GM18867 (cell line): ENCODE results near the gene TAPBPL.
"Not testable (repeated sequence)": the region's sequence is repeated elsewhere in the genome, so short reads cannot be mapped to it uniquely, and the experiment has no call there.

Source experiments
- ATAC-seq: cut with Tn5 transposase; IDR thresholded peaks from one replicate; pipeline ENCODE4 v1.9.1; 2021; ENCODE audit warnings: mild to moderate bottlenecking, moderate library complexity; ENCODE audit not compliant: unreplicated experiment

Gene TAPBPL

GRCh38 chr12:6451348-6452244 lies at the start of gene TAPBPL:
TSS of gene TAPBPL (plus strand) at chr12:6452042. CDS start at chr12:6452249, 207 bp downstream.
- peak; percentile 66 for ATAC-seq

GRCh38 chr12:6404390-6404789 lies 47.5 kb upstream of the TAPBPL start:
- ATAC-seq: no peak

GRCh38 chr12:6405963-6406362 lies 45.9 kb upstream of the TAPBPL start:
- no peak for ATAC-seq

- ATAC-seq: no peak
Observed at GRCh38 chr12:6407236-6407954, 44.4 kb upstream of the TAPBPL start.

GRCh38 chr12:6416596-6416995 lies 35.2 kb upstream of the TAPBPL start:
- no peak for ATAC-seq

DNA sequence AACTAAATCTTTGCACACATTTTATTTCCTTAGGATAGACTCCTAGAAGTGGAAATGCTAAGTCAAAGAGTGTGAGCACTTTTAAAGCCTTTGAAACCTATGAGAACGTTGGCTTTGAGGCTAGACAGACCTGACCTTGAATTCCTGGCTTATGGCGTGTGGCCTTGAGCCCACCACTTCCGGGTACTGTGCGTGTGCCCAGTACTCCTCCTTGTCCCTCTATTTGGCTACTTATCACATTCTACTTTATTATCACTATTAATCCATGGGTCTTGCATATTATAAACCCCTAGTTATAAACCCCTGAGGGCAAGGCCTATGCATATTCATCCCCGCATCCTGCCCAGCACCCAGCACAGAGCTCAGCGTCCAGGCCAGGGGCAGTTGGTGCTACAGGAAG lies 33.0 kb upstream of the TAPBPL start:
- ATAC-seq: no peak

DNA sequence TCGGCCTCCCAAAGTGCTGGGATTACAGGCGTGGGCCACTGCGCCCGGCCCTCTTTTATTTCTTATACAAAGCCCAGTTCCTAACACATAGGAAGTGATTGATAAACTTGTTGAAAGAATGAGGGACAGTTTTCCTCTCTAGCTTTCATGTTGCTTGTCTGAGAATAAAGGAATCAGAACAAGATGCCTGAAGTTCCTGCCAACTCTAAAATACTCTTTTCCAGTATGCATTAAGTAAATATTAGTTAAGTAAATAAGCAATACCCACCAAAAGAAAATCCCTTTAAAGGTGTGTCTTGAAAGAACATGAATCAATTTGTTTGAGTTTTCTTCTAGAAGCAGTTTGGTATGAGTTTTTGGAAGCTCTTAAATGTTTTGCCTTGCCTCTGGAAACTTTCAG lies 31.5 kb upstream of the TAPBPL start:
- ATAC-seq: no peak

GRCh38 chr12:6423267-6424007 lies 28.4 kb upstream of the TAPBPL start:
- ATAC-seq: peak; percentile 39

- no peak for ATAC-seq
Observed at GRCh38 chr12:6424008-6424347, 27.9 kb upstream of the TAPBPL start.

DNA sequence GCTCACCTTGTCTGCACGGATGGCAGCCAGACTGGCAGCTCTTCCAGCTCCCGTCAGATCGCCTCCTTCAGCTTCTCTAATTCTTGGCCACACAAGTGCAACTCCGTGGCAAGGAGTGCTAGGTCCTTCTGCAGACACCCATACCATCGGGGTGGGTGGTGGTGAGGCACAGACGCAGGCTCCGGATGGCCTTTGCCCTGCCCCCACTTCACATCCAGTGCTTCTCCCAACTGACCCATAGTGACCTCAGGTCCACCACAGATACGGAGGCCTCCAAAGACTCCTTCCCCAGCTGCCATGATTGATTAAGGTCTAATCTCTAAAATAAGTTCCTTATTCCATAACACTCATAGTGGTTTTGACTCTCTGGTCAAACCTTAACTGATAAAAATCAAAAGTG lies 27.0 kb upstream of the TAPBPL start:
- no peak for ATAC-seq

GRCh38 chr12:6425590-6426531 lies 26.0 kb upstream of the TAPBPL start:
- ATAC-seq: no peak

GRCh38 chr12:6426882-6427671 lies 24.8 kb upstream of the TAPBPL start:
- peak; percentile 70 for ATAC-seq

DNA sequence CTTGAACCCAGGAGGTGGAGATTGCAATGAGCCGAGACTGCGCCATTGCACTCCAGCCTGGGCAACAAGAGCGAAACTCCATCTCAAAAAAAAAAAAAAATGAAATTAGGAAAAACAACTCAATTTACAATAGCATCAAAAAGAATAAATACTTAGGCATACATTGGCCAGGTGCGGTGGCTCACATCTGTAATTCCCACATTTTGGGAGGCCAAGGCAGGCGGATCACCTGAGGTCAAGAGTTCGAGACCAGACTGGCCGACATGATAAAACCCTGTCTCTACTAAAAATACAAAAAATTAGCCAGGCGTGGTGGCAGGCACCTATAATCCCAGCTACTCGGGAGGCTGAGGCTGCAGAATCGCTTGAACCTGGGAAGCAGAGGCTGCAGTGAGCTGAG lies 24.0 kb upstream of the TAPBPL start:
- ATAC-seq: not testable (repeated sequence)

- ATAC-seq: no peak
Observed at GRCh38 chr12:6428326-6428725, 23.5 kb upstream of the TAPBPL start.

GRCh38 chr12:6430124-6430989 lies 21.5 kb upstream of the TAPBPL start:
- no peak for ATAC-seq

GRCh38 chr12:6432991-6433390 lies 18.9 kb upstream of the TAPBPL start:
- ATAC-seq: no peak

DNA sequence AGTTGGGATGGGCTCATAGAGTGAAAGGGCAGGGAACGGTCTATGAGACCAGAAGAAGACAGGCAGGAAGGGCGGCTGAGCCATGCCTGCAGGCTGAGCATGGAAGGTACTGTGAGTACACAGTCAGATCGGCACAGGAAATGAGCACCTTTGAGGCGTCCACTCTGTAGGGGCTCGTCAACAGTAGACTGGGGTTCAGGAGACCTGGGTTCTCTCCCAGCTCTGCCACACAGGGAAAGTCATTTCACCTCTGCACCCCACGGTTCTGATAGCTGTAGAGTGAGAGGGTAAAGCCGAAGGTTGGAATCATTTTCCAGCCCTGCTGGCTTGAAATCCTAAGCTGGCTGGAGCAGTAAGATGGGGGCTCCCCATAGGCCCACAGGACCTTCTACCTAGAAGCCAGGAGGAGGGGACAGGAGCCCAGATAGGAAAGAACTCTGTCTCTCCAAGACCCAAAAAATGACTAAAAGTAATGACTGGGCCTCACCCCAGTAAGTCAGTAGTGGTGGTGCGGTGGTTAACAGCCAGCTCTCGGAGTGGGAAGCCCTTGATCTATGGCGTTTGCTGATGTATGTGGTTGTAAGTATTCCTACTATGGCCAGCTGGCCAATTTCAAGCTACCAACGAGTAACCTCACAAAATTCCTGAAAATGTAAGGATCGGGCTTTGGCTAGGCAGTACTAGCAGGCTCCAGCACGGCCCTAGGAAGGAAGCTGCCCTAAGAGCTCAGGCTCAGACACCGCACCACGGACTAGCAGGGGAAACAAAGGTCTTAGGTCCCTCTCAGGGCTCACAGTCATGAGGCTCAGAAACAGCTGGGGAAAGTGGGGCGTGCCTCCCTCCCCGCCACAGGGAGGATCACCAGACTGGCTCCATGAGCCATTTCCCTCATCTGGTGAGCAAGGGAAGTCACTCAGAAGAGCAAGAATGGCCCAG lies 17.4 kb upstream of the TAPBPL start:
- ATAC-seq: no peak
